ENCODE results near the gene CENPB. TPM values are rescaled to one million over a fixed set of nuclear protein-coding genes. Genes with fewer than 3 reads are reported as not detected.

CENPB gene
- total RNA-seq, 4 donors from 2014 or later, result 64.8 to 94.9 (median 80.8) TPM

GRCh38 chr20:3819411-3820047 is 33.0 kb upstream of the CENPB start:
- WGBS, 2 donors, result 63% methylated on average over 20 of the region's 20 CpGs
- Histone ChIP-seq H3K27ac (peak overlapping the region; percentile 99 to 100 (median 100)), H3K9me3 (no peaks in the 10 kb centered on the region), H3K4me3 (replicated peaks in 1 of 3) (peak overlapping the region in 2 of 3 donors; percentile 45 to 51), H3K27me3 (no peaks in the 10 kb centered on the region), H3K4me1 (peaks cover 6 to 23% of the 10 kb centered on the region in 2 donors), H3K36me3 (peaks cover 19% of the 10 kb centered on the region in 2 donors)
- intact Hi-C loops (cut with DNase I), result loop anchor here (2.0 kb wide), 1 partner anchor 31 kb away; no protein-coding TSS in a partner anchor
- DNase-seq, result no peak
- TF ChIP-seq CTCF (IDR thresholded peaks at IDR 0.05) (no peak), POLR2A (IDR thresholded peaks at IDR 0.05) (no peak)

GRCh38 chr20:3818155-3819151 is 31.9 kb upstream of the CENPB start:
- DNase-seq, result peak; percentile 72 to 73
- H3K4me3 ChIP-seq (replicated peaks in 1 of 3), result no peak overlapping the region
- no peaks in the 10 kb centered on the region for H3K27me3 ChIP-seq
- intact Hi-C loops (cut with DNase I), result loop anchor here (2.0 kb wide), 1 partner anchor 30 kb away; no protein-coding TSS in a partner anchor
- 93 to 94% methylated on average over 5 to 8 of the region's 8 CpGs for WGBS, 2 donors
- peaks cover 8 to 9% of the 10 kb centered on the region in 2 donors for H3K36me3 ChIP-seq
- peak overlapping the region in 2 of 3 donors; percentile 12 to 38 for H3K27ac ChIP-seq
- H3K4me1 ChIP-seq, result peaks cover 7 to 29% of the 10 kb centered on the region in 2 donors
- no peaks in the 10 kb centered on the region for H3K9me3 ChIP-seq
- peak; percentile 23 to 65 (median 54) for TF ChIP-seq CTCF (IDR thresholded peaks at IDR 0.05)
- no peak for TF ChIP-seq POLR2A (IDR thresholded peaks at IDR 0.05)

DNA sequence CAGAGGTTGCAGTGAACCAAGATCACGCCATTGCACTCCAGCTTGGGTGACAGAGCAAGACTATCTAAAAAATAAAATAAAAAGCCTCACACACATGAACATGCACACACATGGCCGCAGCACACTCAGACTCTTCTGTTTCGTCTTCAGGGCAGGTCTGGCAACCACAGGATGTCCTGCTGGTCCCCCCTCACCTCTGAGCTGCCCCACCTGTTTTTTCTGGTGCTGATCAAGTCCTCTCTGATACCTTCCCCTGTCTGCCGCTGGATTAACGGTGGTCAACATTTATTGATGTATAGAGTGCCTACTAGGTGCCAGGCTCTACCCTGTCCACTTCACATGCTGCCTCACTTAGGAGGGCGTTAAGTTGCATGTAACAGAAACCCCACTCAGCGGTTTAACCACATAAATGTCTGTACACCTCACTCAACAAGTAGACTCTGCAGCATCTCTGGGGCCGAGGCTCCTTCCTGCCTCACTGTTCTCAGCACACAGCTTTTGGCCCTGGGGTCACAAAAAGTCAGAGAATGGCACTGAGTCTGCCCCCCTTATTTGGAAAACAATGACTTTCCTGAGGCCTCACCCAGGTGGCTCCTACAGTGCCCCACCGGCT is 29.3 kb upstream of the CENPB start:
- H3K27me3 ChIP-seq, result no peaks in the 10 kb centered on the region
- intact Hi-C loops (cut with DNase I), result no loop called here
- no peak overlapping the region for H3K27ac ChIP-seq
- H3K4me1 ChIP-seq, result peaks cover 27 to 39% of the 10 kb centered on the region in 2 donors
- H3K4me3 ChIP-seq (replicated peaks in 1 of 3), result no peak overlapping the region
- no peaks in the 10 kb centered on the region for H3K36me3 ChIP-seq
- no peaks in the 10 kb centered on the region for H3K9me3 ChIP-seq
- WGBS, 2 donors, result 78 to 79% methylated on average over 9 of the region's 9 CpGs
- DNase-seq, result no peak
- TF ChIP-seq POLR2A (IDR thresholded peaks at IDR 0.05) (no peak), CTCF (IDR thresholded peaks at IDR 0.05) (no peak)

DNA sequence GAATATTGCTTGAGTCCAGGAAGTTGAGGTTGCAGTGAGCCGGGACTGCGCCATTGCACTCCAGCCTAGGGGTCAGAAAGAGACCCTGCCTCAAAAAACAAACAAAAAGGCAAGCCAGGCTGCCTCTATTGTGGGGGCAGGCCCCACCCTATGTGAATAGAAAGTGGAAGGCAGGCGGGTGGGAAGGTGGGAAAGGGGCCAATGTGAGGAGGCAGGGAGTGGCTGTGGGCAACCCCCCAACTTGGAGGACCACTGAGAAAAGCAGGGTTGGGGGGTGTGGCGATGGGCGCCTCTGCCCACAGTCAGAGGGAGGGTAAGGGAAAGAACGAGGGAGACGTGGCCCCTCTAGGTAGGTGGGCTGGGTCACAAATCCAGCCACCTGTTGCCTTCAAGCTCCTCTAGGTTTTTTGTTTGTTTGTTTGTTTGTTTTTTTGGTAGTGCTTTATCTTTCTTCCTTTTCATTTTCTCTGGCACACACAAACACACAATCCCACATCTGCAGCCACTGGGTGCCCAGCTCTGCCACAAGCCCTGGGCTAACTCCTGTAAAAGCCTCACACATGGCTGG is 28.5 kb upstream of the CENPB start:
- 79 to 88% methylated on average over 7 of the region's 7 CpGs for WGBS, 2 donors
- no peak for DNase-seq
- H3K27me3 ChIP-seq, result no peaks in the 10 kb centered on the region
- intact Hi-C loops (cut with DNase I), result no loop called here
- no peak for TF ChIP-seq CTCF (IDR thresholded peaks at IDR 0.05)
- TF ChIP-seq POLR2A (IDR thresholded peaks at IDR 0.05), result no peak
- H3K36me3 ChIP-seq, result no peaks in the 10 kb centered on the region
- no peak overlapping the region for H3K4me3 ChIP-seq (replicated peaks in 1 of 3)
- H3K27ac ChIP-seq, result no peak overlapping the region
- H3K9me3 ChIP-seq, result no peaks in the 10 kb centered on the region
- peaks cover 35 to 45% of the 10 kb centered on the region in 2 donors for H3K4me1 ChIP-seq

All from thyroid gland (tissue), 4 donors.